Measurements from ENCODE around the gene CCDC18.

Gene CCDC18

DNA sequence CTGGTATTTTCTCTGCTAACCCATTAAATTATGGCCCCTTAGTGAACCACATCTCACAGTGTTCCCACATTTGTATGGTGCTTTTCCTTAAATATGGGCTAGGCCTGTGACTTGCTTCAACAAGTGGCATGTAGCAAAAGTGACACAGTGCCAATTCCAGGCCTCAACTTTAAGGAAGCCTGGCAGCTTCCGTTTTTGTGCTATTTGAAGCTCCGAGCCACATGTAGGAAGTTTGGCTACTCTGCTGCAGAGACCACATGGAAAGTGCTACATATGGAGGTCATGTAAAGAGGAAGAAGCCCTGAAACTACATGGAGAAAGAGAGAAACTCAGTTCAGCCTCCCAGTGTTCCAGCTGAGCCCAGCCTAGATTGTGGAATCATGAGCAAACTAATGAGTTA is 136.7 kb downstream of the CCDC18 start:
- H3K4me3 ChIP-seq (ENCODE audit: low read length): no peak overlapping the region
- TF ChIP-seq, protein P1, sequence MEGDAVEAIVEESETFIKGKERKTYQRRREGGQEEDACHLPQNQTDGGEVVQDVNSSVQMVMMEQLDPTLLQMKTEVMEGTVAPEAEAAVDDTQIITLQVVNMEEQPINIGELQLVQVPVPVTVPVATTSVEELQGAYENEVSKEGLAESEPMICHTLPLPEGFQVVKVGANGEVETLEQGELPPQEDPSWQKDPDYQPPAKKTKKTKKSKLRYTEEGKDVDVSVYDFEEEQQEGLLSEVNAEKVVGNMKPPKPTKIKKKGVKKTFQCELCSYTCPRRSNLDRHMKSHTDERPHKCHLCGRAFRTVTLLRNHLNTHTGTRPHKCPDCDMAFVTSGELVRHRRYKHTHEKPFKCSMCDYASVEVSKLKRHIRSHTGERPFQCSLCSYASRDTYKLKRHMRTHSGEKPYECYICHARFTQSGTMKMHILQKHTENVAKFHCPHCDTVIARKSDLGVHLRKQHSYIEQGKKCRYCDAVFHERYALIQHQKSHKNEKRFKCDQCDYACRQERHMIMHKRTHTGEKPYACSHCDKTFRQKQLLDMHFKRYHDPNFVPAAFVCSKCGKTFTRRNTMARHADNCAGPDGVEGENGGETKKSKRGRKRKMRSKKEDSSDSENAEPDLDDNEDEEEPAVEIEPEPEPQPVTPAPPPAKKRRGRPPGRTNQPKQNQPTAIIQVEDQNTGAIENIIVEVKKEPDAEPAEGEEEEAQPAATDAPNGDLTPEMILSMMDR (IDR thresholded peaks at IDR 0.05; ENCODE audit: low read depth, low read length): no peak
- TF ChIP-seq EZH2phosphoT487 (IDR thresholded peaks at IDR 0.05; ENCODE audit: low read depth): no peak

DNA sequence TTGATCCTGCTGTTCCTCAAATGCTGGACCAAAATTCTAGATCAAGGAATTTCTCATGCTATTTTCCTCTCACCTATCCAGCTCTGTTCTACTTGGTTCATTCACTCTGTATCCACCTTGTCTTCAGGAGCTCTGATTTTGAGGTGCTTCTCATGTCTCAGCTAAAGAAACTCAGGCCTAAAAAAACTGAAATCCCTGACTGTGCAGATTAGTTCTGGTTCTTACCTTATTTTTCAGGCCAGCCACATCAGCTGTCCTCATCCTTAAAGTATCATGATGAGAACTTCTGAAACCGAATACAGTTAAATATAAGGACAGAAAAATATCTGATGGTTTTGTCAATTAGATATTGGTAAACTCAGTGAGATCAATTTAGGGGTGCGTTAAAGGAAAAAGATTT is 137.4 kb downstream of the CCDC18 start:
- no peaks in the 10 kb centered on the region for H3K27me3 ChIP-seq (ENCODE audit: low read depth, low read length)
- H3K36me3 ChIP-seq (replicated peaks; ENCODE audit: low read depth, low read length): no peaks in the 10 kb centered on the region
- TF ChIP-seq, protein P1 (IDR thresholded peaks at IDR 0.05; ENCODE audit: low read depth, low read length): no peak
- no peak for TF ChIP-seq EZH2phosphoT487 (IDR thresholded peaks at IDR 0.05; ENCODE audit: low read depth)
- H3K9ac ChIP-seq (ENCODE audit: low read length): no peak overlapping the region
- H3K9me3 ChIP-seq (ENCODE audit: insufficient read depth, low read length): no peaks in the 10 kb centered on the region
- H3K4me1 ChIP-seq (ENCODE audit: low read length): no peaks in the 10 kb centered on the region
- H4K20me1 ChIP-seq (ENCODE audit: insufficient read depth, low read length): no peaks in the 10 kb centered on the region
- H3K4me3 ChIP-seq (ENCODE audit: low read length): no peak overlapping the region
- no peak overlapping the region for H3K27ac ChIP-seq (ENCODE audit: low read length)
- no peak overlapping the region for H3K4me2 ChIP-seq (ENCODE audit: low read length)
- no peaks in the 10 kb centered on the region for H3K79me2 ChIP-seq (ENCODE audit: low read length)
- no peak overlapping the region for H2AFZ ChIP-seq (ENCODE audit: low read depth, low read length)

More for the DNA sequence above, 136.7 kb downstream of the CCDC18 start:
- Histone ChIP-seq H3K4me1 (ENCODE audit: low read length) (no peaks in the 10 kb centered on the region), H4K20me1 (ENCODE audit: insufficient read depth, low read length) (no peaks in the 10 kb centered on the region), H3K27me3 (ENCODE audit: low read depth, low read length) (no peaks in the 10 kb centered on the region), H2AFZ (ENCODE audit: low read depth, low read length) (no peak overlapping the region), H3K79me2 (ENCODE audit: low read length) (no peaks in the 10 kb centered on the region), H3K4me2 (ENCODE audit: low read length) (no peak overlapping the region), H3K9ac (ENCODE audit: low read length) (no peak overlapping the region), H3K36me3 (replicated peaks; ENCODE audit: low read depth, low read length) (no peaks in the 10 kb centered on the region), H3K9me3 (ENCODE audit: insufficient read depth, low read length) (no peaks in the 10 kb centered on the region), H3K27ac (ENCODE audit: low read length) (no peak overlapping the region)

DNA sequence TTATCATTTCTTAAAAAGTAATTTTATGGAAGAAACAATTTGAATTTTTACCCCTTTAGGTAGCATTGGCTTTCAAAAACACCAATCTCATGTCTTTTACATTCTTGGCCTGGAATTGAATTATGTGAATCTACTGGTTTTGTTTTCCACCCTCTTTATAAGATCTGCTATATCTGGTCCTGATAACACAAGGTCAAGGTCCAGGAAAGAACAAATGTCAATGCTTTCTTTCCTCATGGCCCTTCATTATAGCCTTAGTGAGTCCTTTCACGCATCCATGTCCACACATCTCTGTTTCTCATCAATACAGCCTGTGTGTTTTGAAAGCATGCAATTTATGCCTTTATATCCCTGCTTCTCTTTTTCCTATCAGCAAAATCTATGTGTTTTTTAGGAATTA is 141.2 kb downstream of the CCDC18 start:
- no peaks in the 10 kb centered on the region for H3K79me2 ChIP-seq (ENCODE audit: low read length)
- no peak for TF ChIP-seq EZH2phosphoT487 (IDR thresholded peaks at IDR 0.05; ENCODE audit: low read depth)
- TF ChIP-seq, protein P1 (IDR thresholded peaks at IDR 0.05; ENCODE audit: low read depth, low read length): no peak
- no peak overlapping the region for H3K9ac ChIP-seq (ENCODE audit: low read length)
- no peaks in the 10 kb centered on the region for H3K4me1 ChIP-seq (ENCODE audit: low read length)
- H3K4me2 ChIP-seq (ENCODE audit: low read length): no peak overlapping the region
- H4K20me1 ChIP-seq (ENCODE audit: insufficient read depth, low read length): no peaks in the 10 kb centered on the region
- H3K4me3 ChIP-seq (ENCODE audit: low read length): no peak overlapping the region
- H3K36me3 ChIP-seq (replicated peaks; ENCODE audit: low read depth, low read length): no peaks in the 10 kb centered on the region
- no peaks in the 10 kb centered on the region for H3K27me3 ChIP-seq (ENCODE audit: low read depth, low read length)
- no peaks in the 10 kb centered on the region for H3K9me3 ChIP-seq (ENCODE audit: insufficient read depth, low read length)
- H3K27ac ChIP-seq (ENCODE audit: low read length): no peak overlapping the region
- H2AFZ ChIP-seq (ENCODE audit: low read depth, low read length): no peak overlapping the region

DNA sequence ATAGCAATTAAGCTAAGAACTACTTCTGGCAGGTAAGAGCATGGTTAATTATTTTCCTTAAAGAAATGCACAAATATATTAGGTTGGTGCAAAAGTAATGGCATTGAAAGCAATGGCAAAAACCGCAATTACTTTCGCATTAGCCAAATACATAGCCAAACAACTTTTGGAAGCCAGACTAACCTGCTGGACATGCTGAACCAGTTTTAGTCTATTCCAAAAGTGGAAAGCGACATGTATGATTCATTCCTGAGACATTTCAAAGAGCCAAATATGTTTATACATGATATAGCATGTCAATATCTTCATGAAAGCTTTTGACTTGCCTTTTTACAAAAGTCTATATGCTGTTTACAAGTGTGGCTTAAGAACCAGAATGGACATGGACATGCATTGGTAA is 141.8 kb downstream of the CCDC18 start:
- no peaks in the 10 kb centered on the region for H3K27me3 ChIP-seq (ENCODE audit: low read depth, low read length)
- H3K4me2 ChIP-seq (ENCODE audit: low read length): no peak overlapping the region
- H3K4me3 ChIP-seq (ENCODE audit: low read length): no peak overlapping the region
- H2AFZ ChIP-seq (ENCODE audit: low read depth, low read length): no peak overlapping the region
- H3K9ac ChIP-seq (ENCODE audit: low read length): no peak overlapping the region
- no peaks in the 10 kb centered on the region for H4K20me1 ChIP-seq (ENCODE audit: insufficient read depth, low read length)
- no peaks in the 10 kb centered on the region for H3K79me2 ChIP-seq (ENCODE audit: low read length)
- H3K4me1 ChIP-seq (ENCODE audit: low read length): no peaks in the 10 kb centered on the region
- no peaks in the 10 kb centered on the region for H3K9me3 ChIP-seq (ENCODE audit: insufficient read depth, low read length)
- TF ChIP-seq, protein P1 (IDR thresholded peaks at IDR 0.05; ENCODE audit: low read depth, low read length): no peak
- no peak for TF ChIP-seq EZH2phosphoT487 (IDR thresholded peaks at IDR 0.05; ENCODE audit: low read depth)
- H3K27ac ChIP-seq (ENCODE audit: low read length): no peak overlapping the region
- H3K36me3 ChIP-seq (replicated peaks; ENCODE audit: low read depth, low read length): no peaks in the 10 kb centered on the region
